GM12874 (cell line): ENCODE data around the gene PDE9A.

Source experiments
- CTCF ChIP-seq: IDR thresholded peaks from 2 replicates; pipeline ENCODE4 v1.5.1; 2011; ENCODE audit warnings: low read depth, mild to moderate bottlenecking, control low read depth, low read length, moderate library complexity; ENCODE audit not compliant: insufficient read depth

PDE9A gene

GRCh38 chr21:42699196-42699595 is 45.8 kb downstream of the PDE9A start:
- TF ChIP-seq CTCF: no peak

GRCh38 chr21:42701706-42702456 is 48.5 kb downstream of the PDE9A start:
- TF ChIP-seq CTCF: no peak

GRCh38 chr21:42702720-42703119 is 49.3 kb downstream of the PDE9A start:
- TF ChIP-seq CTCF: no peak

- no peak for TF ChIP-seq CTCF
Observed at GRCh38 chr21:42703136-42703908, 49.9 kb downstream of the PDE9A start.

GRCh38 chr21:42703965-42704364 is 50.5 kb downstream of the PDE9A start:
- TF ChIP-seq CTCF: no peak

- TF ChIP-seq CTCF: no peak
Observed at GRCh38 chr21:42704861-42705260, 51.4 kb downstream of the PDE9A start.

- TF ChIP-seq CTCF: no peak
Observed at GRCh38 chr21:42705346-42705745, 51.9 kb downstream of the PDE9A start.
